MCF 10A (cell line): ENCODE results near the gene PDIA5. TPM values are rescaled to one million over a fixed set of nuclear protein-coding genes. Genes with fewer than 3 reads are reported as not detected.

Source experiments
- BruUV-seq: library from RNA; stranded (reverse); fragments of 400-500 nt; replicated peaks from 2 replicates; lab custom pipeline; 2021; lab: Mats Ljungman, UMichigan
- CTCF ChIA-PET: fragments of 300-600 bp; sonication (Branson Sonifier 250); formaldehyde crosslinking; extraction: SDS; loops from one replicate; lab custom pipeline; 2021; ENCODE audit warnings: antibody characterized with exemption, inconsistent platforms; lab: Yijun Ruan, JAX
- POLR2A ChIA-PET: fragments of 300-600, 350-650 bp; sonication (Branson Sonifier 250); formaldehyde crosslinking; extraction: SDS; loops from one replicate; lab custom pipeline; 2020; ENCODE audit warnings: antibody characterized with exemption, inconsistent platforms; lab: Yijun Ruan, JAX
- DNase-seq: peaks from one replicate; pipeline ENCODE4 v3.0.0-alpha.2; 2018; ENCODE audit not compliant: unreplicated experiment
- H3K27ac Mint-ChIP-seq: one replicate; pipeline ENCODE4 v1.8.0; 2022; ENCODE audit warnings: mild to moderate bottlenecking, low read depth, mixed read lengths; ENCODE audit not compliant: unreplicated experiment
- H3K27me3 Mint-ChIP-seq: one replicate; pipeline ENCODE4 v1.8.0; 2022; ENCODE audit warnings: mixed read lengths; ENCODE audit not compliant: insufficient read depth, unreplicated experiment
- H3K36me3 Mint-ChIP-seq: one replicate; pipeline ENCODE4 v1.8.0; 2022; ENCODE audit warnings: mild to moderate bottlenecking, moderate library complexity, mixed read lengths; ENCODE audit not compliant: insufficient read depth, unreplicated experiment
- H3K4me1 Mint-ChIP-seq: one replicate; pipeline ENCODE4 v1.8.0; 2022; ENCODE audit warnings: mixed read lengths; ENCODE audit not compliant: insufficient read depth, unreplicated experiment
- H3K4me3 Mint-ChIP-seq: one replicate; pipeline ENCODE4 v1.8.0; 2022; ENCODE audit warnings: mild to moderate bottlenecking, moderate library complexity, mixed read lengths; ENCODE audit not compliant: unreplicated experiment
- H3K9me3 Mint-ChIP-seq: one replicate; pipeline ENCODE4 v1.8.0; 2022; ENCODE audit warnings: mixed read lengths; ENCODE audit not compliant: unreplicated experiment
- CTCF ChIP-seq: fragments of 200-600 bp; IDR thresholded peaks from one replicate; pipeline ENCODE4 v1.8.0; 2022; ENCODE audit warnings: antibody characterized with exemption, mild to moderate bottlenecking; ENCODE audit not compliant: unreplicated experiment
- intact Hi-C: fragments of 100-400 bp; cut with micrococcal nuclease; formaldehyde crosslinking; loops from 2 replicates; pipeline ENCODE4 v1.14.1; 2022
- total RNA-seq: library from RNA; stranded (reverse); gene quantifications from 2 replicates; pipeline ENCODE4 v1.2.3, GENCODE V29; 2022

The PDIA5 gene
- total RNA-seq, 1 experiment from 2014 or later, result 47.7 TPM

- ChIA-PET CTCF (interaction anchor here (0.6 to 0.9 kb wide), 2 partner anchors 23 to 53 kb away, joined by 3 read pairs; no protein-coding TSS in a partner anchor), POLR2A (interaction anchor here (0.5 to 0.7 kb wide), 4 partner anchors 19 to 794 kb away, joined by 3 read pairs; no protein-coding TSS in a partner anchor)
- Mint-ChIP-seq H3K27ac (no peak overlapping the region), H3K4me3 (no peak overlapping the region), H3K4me1 (peaks cover 24% of the 10 kb centered on the region), H3K27me3 (no peaks in the 10 kb centered on the region), H3K9me3 (no peaks in the 10 kb centered on the region), H3K36me3 (peaks cover 48% of the 10 kb centered on the region)
- DNase-seq, result no peak
- no TSS peak for BruUV-seq
- no peak for TF ChIP-seq CTCF
- intact Hi-C loops, result no loop called here
These were observed 57.1 kb downstream of the PDIA5 start for GRCh38 chr3:123123716-123124616.

GRCh38 chr3:123124971-123125370, 58.1 kb downstream of the PDIA5 start:
- POLR2A ChIA-PET, result no interaction called here

GRCh38 chr3:123126031-123126430, 59.2 kb downstream of the PDIA5 start:
- no peak overlapping the region for H3K27ac Mint-ChIP-seq
- ChIA-PET POLR2A (no interaction called here), CTCF (no interaction called here)
- no peak overlapping the region for H3K4me3 Mint-ChIP-seq
- H3K36me3 Mint-ChIP-seq, result peaks cover 44% of the 10 kb centered on the region
- intact Hi-C loops, result no loop called here
- no peak for DNase-seq
- no peaks in the 10 kb centered on the region for H3K27me3 Mint-ChIP-seq
- H3K9me3 Mint-ChIP-seq, result no peaks in the 10 kb centered on the region
- TF ChIP-seq CTCF, result no peak
- BruUV-seq, result no TSS peak
- peaks cover 17% of the 10 kb centered on the region for H3K4me1 Mint-ChIP-seq

More at GRCh38 chr3:123124971-123125370, 58.1 kb downstream of the PDIA5 start:
- BruUV-seq, result no TSS peak
- TF ChIP-seq CTCF, result no peak
- Mint-ChIP-seq H3K27ac (no peak overlapping the region), H3K27me3 (no peaks in the 10 kb centered on the region), H3K9me3 (no peaks in the 10 kb centered on the region), H3K4me1 (peaks cover 24% of the 10 kb centered on the region), H3K4me3 (no peak overlapping the region), H3K36me3 (peaks cover 50% of the 10 kb centered on the region)
- DNase-seq, result no peak
- intact Hi-C loops, result no loop called here
- CTCF ChIA-PET, result no interaction called here

GRCh38 chr3:123126653-123127052, 59.8 kb downstream of the PDIA5 start:
- DNase-seq, result no peak
- Mint-ChIP-seq H3K9me3 (no peaks in the 10 kb centered on the region), H3K4me1 (peaks cover 12% of the 10 kb centered on the region), H3K27me3 (no peaks in the 10 kb centered on the region), H3K36me3 (peaks cover 40% of the 10 kb centered on the region), H3K27ac (no peak overlapping the region), H3K4me3 (no peak overlapping the region)
- POLR2A ChIA-PET, result no interaction called here
- no peak for TF ChIP-seq CTCF
- intact Hi-C loops, result no loop called here
- CTCF ChIA-PET, result interaction anchor here (1.0 kb wide), 1 partner anchor 566 kb away, joined by 3 read pairs; no protein-coding TSS in a partner anchor
- no TSS peak for BruUV-seq
